ENCODE results near the gene PAX8.
"Not testable (repeated sequence)": the region's sequence is repeated elsewhere in the genome, so short reads cannot be mapped to it uniquely, and the experiment has no call there.

The PAX8 gene

GRCh38 chr2:113238871-113239839 lies 39.6 kb downstream of the PAX8 start:
- in situ Hi-C loops (cut with MboI; ENCODE audit: low sequenced_read_pairs): no loop called here

- in situ Hi-C loops (cut with MboI; ENCODE audit: low sequenced_read_pairs): no loop called here
Measured at GRCh38 chr2:113237604-113238160, 41.0 kb downstream of the PAX8 start.

GRCh38 chr2:113236367-113237159 lies 42.2 kb downstream of the PAX8 start:
- in situ Hi-C loops (cut with MboI; ENCODE audit: low sequenced_read_pairs): no loop called here

GRCh38 chr2:113235347-113236226 lies 43.1 kb downstream of the PAX8 start:
- in situ Hi-C loops (cut with MboI; ENCODE audit: low sequenced_read_pairs): not testable (repeated sequence)

GRCh38 chr2:113234721-113235346 lies 43.9 kb downstream of the PAX8 start:
- in situ Hi-C loops (cut with MboI; ENCODE audit: low sequenced_read_pairs): no loop called here

GRCh38 chr2:113233593-113234550 lies 44.8 kb downstream of the PAX8 start:
- in situ Hi-C loops (cut with MboI; ENCODE audit: low sequenced_read_pairs): no loop called here

- in situ Hi-C loops (cut with MboI; ENCODE audit: low sequenced_read_pairs): no loop called here
Measured at GRCh38 chr2:113232740-113233139, 46.0 kb downstream of the PAX8 start.

- in situ Hi-C loops (cut with MboI; ENCODE audit: low sequenced_read_pairs): no loop called here
Measured at GRCh38 chr2:113232123-113232522, 46.6 kb downstream of the PAX8 start.

GRCh38 chr2:113231064-113231463 lies 47.7 kb downstream of the PAX8 start:
- in situ Hi-C loops (cut with MboI; ENCODE audit: low sequenced_read_pairs): no loop called here

GRCh38 chr2:113230531-113230930 lies 48.2 kb downstream of the PAX8 start:
- in situ Hi-C loops (cut with MboI; ENCODE audit: low sequenced_read_pairs): no loop called here

- in situ Hi-C loops (cut with MboI; ENCODE audit: low sequenced_read_pairs): no loop called here
Measured at GRCh38 chr2:113229795-113230194, 48.9 kb downstream of the PAX8 start.

- in situ Hi-C loops (cut with MboI; ENCODE audit: low sequenced_read_pairs): no loop called here
Measured at GRCh38 chr2:113228991-113229716, 49.6 kb downstream of the PAX8 start.

GRCh38 chr2:113228351-113228750 lies 50.4 kb downstream of the PAX8 start:
- in situ Hi-C loops (cut with MboI; ENCODE audit: low sequenced_read_pairs): no loop called here

- in situ Hi-C loops (cut with MboI; ENCODE audit: low sequenced_read_pairs): no loop called here
Measured at GRCh38 chr2:113227698-113228097, 51.0 kb downstream of the PAX8 start.

GRCh38 chr2:113227290-113227689 lies 51.4 kb downstream of the PAX8 start:
- in situ Hi-C loops (cut with MboI; ENCODE audit: low sequenced_read_pairs): no loop called here

GRCh38 chr2:113226462-113226861 lies 52.3 kb downstream of the PAX8 start:
- in situ Hi-C loops (cut with MboI; ENCODE audit: low sequenced_read_pairs): no loop called here

GRCh38 chr2:113225263-113226259 lies 53.2 kb downstream of the PAX8 start:
- in situ Hi-C loops (cut with MboI; ENCODE audit: low sequenced_read_pairs): no loop called here

All from HL-60/S4 treated with retinoic acid at 250 ng/mL for 4 days and 3 days (cell line).